Ecto neural progenitor cell (in vitro differentiated cells): Measurements from ENCODE around the gene SAMD4B.
"Not testable (repeated sequence)": the region's sequence is repeated elsewhere in the genome, so short reads cannot be mapped to it uniquely, and the experiment has no call there.

Experiments
- DNase-seq: peaks from one replicate; pipeline ENCODE4 v3.0.0-alpha.2; 2018; ENCODE audit warnings: low spot score

The SAMD4B gene

GRCh38 chr19:39365531-39365930 is 23.3 kb downstream of the SAMD4B start:
- DNase-seq, result no peak

GRCh38 chr19:39369200-39369599 is 27.0 kb downstream of the SAMD4B start:
- no peak for DNase-seq

- no peak for DNase-seq
Measured at GRCh38 chr19:39370735-39371134, 28.5 kb downstream of the SAMD4B start.

- DNase-seq, result no peak
Measured at GRCh38 chr19:39372047-39372802, 30.0 kb downstream of the SAMD4B start.

GRCh38 chr19:39372941-39373340 is 30.7 kb downstream of the SAMD4B start:
- DNase-seq, result no peak

- DNase-seq, result no peak
Measured at GRCh38 chr19:39375929-39376328, 33.7 kb downstream of the SAMD4B start.

- DNase-seq, result no peak
Measured at GRCh38 chr19:39377373-39378362, 35.4 kb downstream of the SAMD4B start.

GRCh38 chr19:39379366-39379765 is 37.1 kb downstream of the SAMD4B start:
- not testable (repeated sequence) for DNase-seq

GRCh38 chr19:39379865-39380396 is 37.7 kb downstream of the SAMD4B start:
- no peak for DNase-seq

- no peak for DNase-seq
Measured at GRCh38 chr19:39380521-39381502, 38.6 kb downstream of the SAMD4B start.

GRCh38 chr19:39381910-39382611 is 39.8 kb downstream of the SAMD4B start:
- DNase-seq, result no peak

- no peak for DNase-seq
Measured at GRCh38 chr19:39382991-39383828, 41.0 kb downstream of the SAMD4B start.

GRCh38 chr19:39384839-39385568 is 42.8 kb downstream of the SAMD4B start:
- no peak for DNase-seq

- no peak for DNase-seq
Measured at GRCh38 chr19:39385629-39386411, 43.6 kb downstream of the SAMD4B start.

GRCh38 chr19:39386557-39386956 is 44.3 kb downstream of the SAMD4B start:
- no peak for DNase-seq

- DNase-seq, result no peak
Measured at GRCh38 chr19:39388657-39389056, 46.4 kb downstream of the SAMD4B start.

- no peak for DNase-seq
Measured at GRCh38 chr19:39389631-39390414, 47.6 kb downstream of the SAMD4B start.

- no peak for DNase-seq
Measured at GRCh38 chr19:39390451-39390750, 48.2 kb downstream of the SAMD4B start.
